Kidney epithelial cell (primary cell): ENCODE results near the gene DVL1. TPM values are rescaled to one million over a fixed set of nuclear protein-coding genes. Genes with fewer than 3 reads are reported as not detected.

Experiments
- DNase-seq: peaks from one replicate; pipeline ENCODE4 v3.0.0-alpha.2; 2010; ENCODE audit warnings: low read depth
- H3K27me3 ChIP-seq: 2 replicates; pipeline ENCODE4 v1.6.0; 2011; ENCODE audit warnings: low read length; ENCODE audit not compliant: control insufficient read depth, insufficient read depth
- H3K36me3 ChIP-seq: 2 replicates; pipeline ENCODE4 v1.5.1; 2011; ENCODE audit warnings: low read length; ENCODE audit not compliant: control insufficient read depth, insufficient read depth
- H3K4me3 ChIP-seq: 2 replicates; pipeline ENCODE4 v1.5.1; 2011; ENCODE audit warnings: low read depth, mild to moderate bottlenecking, control low read depth, low read length
- total RNA-seq: library from RNA; depleted of rRNA; stranded (reverse); fragments of >200 nt; gene quantifications from 2 replicates; pipeline ENCODE4 v1.2.3, GENCODE V29; 2015
- TF ChIP-seq, protein P1 (sequence below): IDR thresholded peaks from 2 replicates; pipeline ENCODE4 v1.5.1; 2011; ENCODE audit warnings: mild to moderate bottlenecking, moderate library complexity, low read length, control low read depth, inconsistent platforms; ENCODE audit not compliant: insufficient read depth, poor library complexity, severe bottlenecking

Gene DVL1
- total RNA-seq, 1 donor from 2014 or later: 87.3 TPM

DNA sequence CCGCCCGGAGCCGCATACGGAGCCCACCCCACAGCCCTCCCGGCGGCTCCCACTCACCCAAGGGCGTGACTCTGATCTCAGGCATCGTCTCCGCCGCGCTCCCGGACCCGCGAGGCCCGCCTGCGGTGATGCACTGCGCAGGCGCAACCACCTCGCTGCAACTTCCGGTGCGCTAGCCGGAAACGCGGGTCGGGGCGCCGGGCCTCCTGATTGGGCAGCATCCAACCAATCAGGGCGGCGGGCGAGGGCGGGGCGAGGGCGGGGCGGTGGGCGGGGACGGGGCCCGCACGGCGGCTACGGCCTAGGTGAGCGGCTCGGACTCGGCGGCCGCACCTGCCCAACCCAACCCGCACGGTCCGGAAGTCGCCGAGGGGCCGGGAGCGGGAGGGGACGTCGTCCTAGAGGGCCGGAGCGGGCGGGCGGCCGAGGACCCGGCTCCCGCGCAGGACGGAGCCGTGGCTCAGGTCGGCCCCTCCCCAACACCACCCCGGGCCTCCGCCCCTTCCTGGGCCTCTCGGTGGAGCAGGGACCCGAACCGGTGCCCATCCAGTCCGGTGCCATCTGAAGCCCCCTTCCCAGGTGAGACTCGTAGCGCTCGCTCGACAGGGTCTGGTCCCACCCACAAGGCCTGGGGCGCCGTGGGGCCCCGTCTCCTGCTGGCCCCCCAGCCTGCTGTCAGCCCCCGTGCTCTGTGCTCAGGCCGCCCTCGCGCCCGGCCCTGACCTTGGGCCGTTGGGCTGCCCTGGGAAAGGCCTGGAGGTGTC, 24.5 kb downstream of the DVL1 start, which contains the start of the genes CPTP and INTS11:
Gene CPTP (plus strand): TSS at position 279 of the 764 bp plus-strand sequence. CDS start 2,109 bp downstream, outside the sequence.
Gene INTS11 (minus strand): TSS at position 137 of the 764 bp plus-strand sequence. CDS start 52 bp downstream, at position 85.
- Histone ChIP-seq H3K36me3 (peaks cover 2% of the 10 kb centered on the region), H3K27me3 (no peaks in the 10 kb centered on the region), H3K4me3 (peak within 1 kb of the TSS; percentile 98)
- TF ChIP-seq, protein P1, sequence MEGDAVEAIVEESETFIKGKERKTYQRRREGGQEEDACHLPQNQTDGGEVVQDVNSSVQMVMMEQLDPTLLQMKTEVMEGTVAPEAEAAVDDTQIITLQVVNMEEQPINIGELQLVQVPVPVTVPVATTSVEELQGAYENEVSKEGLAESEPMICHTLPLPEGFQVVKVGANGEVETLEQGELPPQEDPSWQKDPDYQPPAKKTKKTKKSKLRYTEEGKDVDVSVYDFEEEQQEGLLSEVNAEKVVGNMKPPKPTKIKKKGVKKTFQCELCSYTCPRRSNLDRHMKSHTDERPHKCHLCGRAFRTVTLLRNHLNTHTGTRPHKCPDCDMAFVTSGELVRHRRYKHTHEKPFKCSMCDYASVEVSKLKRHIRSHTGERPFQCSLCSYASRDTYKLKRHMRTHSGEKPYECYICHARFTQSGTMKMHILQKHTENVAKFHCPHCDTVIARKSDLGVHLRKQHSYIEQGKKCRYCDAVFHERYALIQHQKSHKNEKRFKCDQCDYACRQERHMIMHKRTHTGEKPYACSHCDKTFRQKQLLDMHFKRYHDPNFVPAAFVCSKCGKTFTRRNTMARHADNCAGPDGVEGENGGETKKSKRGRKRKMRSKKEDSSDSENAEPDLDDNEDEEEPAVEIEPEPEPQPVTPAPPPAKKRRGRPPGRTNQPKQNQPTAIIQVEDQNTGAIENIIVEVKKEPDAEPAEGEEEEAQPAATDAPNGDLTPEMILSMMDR: no peak
- DNase-seq: peak; percentile 50

DNA sequence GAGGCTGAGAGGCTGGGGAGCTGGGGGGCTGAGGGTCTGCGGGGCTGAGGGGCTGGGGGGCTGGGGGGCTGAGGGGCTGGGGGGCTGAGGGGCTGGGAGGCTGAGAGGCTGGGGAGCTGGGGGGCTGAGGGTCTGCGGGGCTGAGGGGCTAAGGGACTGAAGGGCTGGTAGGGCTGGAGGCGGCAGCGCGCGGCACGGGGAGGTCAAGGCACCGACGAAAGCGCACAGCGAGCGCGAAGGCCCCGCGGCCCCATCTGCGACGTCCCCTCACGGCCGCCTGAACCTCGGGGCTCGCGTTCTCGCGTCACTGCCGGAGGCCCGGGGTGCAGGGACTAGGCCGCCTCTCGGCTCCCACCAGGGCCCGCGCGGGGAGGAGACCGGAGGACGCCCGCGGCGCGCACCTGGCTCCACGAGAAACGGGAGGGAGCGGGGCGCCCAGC, 25.1 kb downstream of the DVL1 start:
- DNase-seq: no peak
- no peaks in the 10 kb centered on the region for H3K27me3 ChIP-seq
- TF ChIP-seq, protein P1: no peak
- H3K4me3 ChIP-seq: peak overlapping the region; percentile 98
- H3K36me3 ChIP-seq: peaks cover 2% of the 10 kb centered on the region

DNA sequence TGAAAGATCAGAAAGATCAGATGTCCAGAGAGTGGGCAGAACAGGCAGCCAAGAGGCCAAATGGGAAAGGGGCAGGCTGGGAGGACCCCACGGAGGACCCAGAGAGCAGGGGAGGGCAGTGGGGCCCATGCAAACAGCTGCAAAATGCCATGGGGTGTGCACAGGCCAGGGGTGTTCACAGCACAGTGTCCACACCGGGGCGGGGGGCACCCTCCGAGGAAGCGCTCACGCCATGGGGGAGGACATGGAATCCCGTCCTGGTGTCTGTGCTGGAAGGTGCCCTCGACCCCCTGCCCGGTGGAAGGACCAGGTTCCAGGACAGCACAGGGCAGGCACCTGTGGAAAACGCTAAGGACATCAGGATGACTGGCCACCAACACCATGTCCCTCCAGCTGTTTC, 26.3 kb downstream of the DVL1 start:
- TF ChIP-seq, protein P1: no peak
- H3K4me3 ChIP-seq: no peak overlapping the region
- H3K36me3 ChIP-seq: peaks cover 2% of the 10 kb centered on the region
- no peaks in the 10 kb centered on the region for H3K27me3 ChIP-seq
- no peak for DNase-seq

DNA sequence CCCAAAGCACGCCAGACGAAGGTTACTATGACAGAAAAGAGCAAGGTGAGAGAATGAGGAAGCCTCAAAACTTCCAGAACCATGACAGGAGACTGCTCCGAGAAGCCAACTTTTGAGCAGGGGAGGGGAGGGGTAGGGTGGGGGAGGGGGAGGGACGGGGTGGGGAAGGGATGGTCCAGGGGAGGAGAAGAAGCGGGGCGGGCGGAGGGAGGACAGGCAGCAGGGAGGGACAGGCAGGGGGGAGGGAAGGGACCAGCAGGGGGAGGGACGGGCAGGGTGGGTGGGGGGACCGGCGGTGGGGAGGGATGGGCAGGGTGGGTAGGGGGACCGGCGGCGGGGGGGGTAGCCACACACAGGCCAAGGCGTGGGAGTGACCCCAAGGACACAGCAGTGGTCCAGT, 26.8 kb downstream of the DVL1 start:
- Histone ChIP-seq H3K27me3 (no peaks in the 10 kb centered on the region), H3K36me3 (peaks cover 2% of the 10 kb centered on the region), H3K4me3 (no peak overlapping the region)
- TF ChIP-seq, protein P1: no peak
- no peak for DNase-seq

DNA sequence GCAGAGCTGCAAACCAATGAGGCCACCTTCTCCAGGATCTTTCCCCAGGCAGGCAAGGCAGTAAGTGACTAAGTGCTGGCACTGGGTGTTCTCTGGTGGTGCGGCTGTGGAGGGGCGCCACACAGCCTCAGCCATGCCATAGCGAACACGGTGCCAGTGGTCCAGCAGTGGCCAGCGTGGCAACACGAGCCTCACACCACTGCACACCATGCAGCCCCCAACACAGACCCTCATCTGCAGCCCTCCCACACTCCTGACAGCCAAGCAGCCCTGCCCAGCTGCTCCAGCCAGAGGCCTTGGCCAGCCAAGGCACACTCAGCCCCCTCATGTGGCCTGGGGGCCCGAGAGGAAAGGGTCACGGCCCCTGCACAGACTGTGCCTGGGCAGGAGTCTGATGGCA, 27.7 kb downstream of the DVL1 start:
- no peak overlapping the region for H3K4me3 ChIP-seq
- H3K27me3 ChIP-seq: no peaks in the 10 kb centered on the region
- H3K36me3 ChIP-seq: peaks cover 2% of the 10 kb centered on the region
- TF ChIP-seq, protein P1: no peak
- DNase-seq: no peak
